Fibroblast of lung (primary cell): ENCODE data around the gene PBXIP1. TPM values are rescaled to one million over a fixed set of nuclear protein-coding genes. Genes with fewer than 3 reads are reported as not detected.
"Not testable (repeated sequence)": the region's sequence is repeated elsewhere in the genome, so short reads cannot be mapped to it uniquely, and the experiment has no call there.

ENCODE experiments used
- DNase-seq, 2 donors: peaks; one replicate each; pipeline versions ENCODE4 v3.0.0 to v3.0.0-alpha.2; 2010; ENCODE audit warnings: low read depth in 2 of 2
- H2AFZ ChIP-seq: 2 replicates; pipeline ENCODE4 v1.5.1; 2012; ENCODE audit warnings: low read length, control low read depth, inconsistent platforms
- H3K27ac ChIP-seq: 2 replicates; pipeline ENCODE4 v1.5.1; 2011; ENCODE audit warnings: low read length, control low read depth; ENCODE audit not compliant: insufficient read depth
- H3K27me3 ChIP-seq: 2 replicates; pipeline ENCODE4 v1.5.1; 2011; ENCODE audit warnings: mild to moderate bottlenecking, low read length; ENCODE audit not compliant: control insufficient read depth, insufficient read depth
- H3K36me3 ChIP-seq: 2 replicates; pipeline ENCODE4 v1.5.1; 2011; ENCODE audit warnings: low read length; ENCODE audit not compliant: control insufficient read depth, insufficient read depth
- H3K4me1 ChIP-seq: 2 replicates; pipeline ENCODE4 v1.5.1; 2011; ENCODE audit warnings: low read length; ENCODE audit not compliant: control insufficient read depth, insufficient read depth; ENCODE audit errors: extremely low read depth
- H3K4me2 ChIP-seq: 2 replicates; pipeline ENCODE4 v1.5.1; 2011; ENCODE audit warnings: low read length, control low read depth; ENCODE audit not compliant: insufficient read depth; ENCODE audit errors: extremely low read depth
- H3K4me3 ChIP-seq, 4 experiments: fragments of 200-600 bp in 1 of 4; sonication (generic) in 1 of 4; replicated peaks in 1 of 4; 2 replicates each; pipeline ENCODE4 v1.5.1; 2011 to 2016; ENCODE audit warnings: low read length in 4 of 4, low read depth in 3 of 4, mild to moderate bottlenecking in 3 of 4, control low read depth in 2 of 4, inconsistent platforms in 1 of 4, mixed read lengths in 1 of 4; ENCODE audit not compliant: insufficient read depth in 1 of 4; ENCODE audit errors: control extremely low read depth in 1 of 4
- H3K79me2 ChIP-seq: 2 replicates; pipeline ENCODE4 v1.5.1; 2012; ENCODE audit warnings: mild to moderate bottlenecking, low read length, inconsistent platforms; ENCODE audit not compliant: control insufficient read depth, insufficient read depth
- H3K9ac ChIP-seq: 2 replicates; pipeline ENCODE4 v1.5.1; 2011; ENCODE audit warnings: mild to moderate bottlenecking, low read length, control low read depth; ENCODE audit not compliant: insufficient read depth
- H3K9me3 ChIP-seq: 2 replicates; pipeline ENCODE4 v1.5.1; 2012; ENCODE audit warnings: low read depth, low read length; ENCODE audit not compliant: control insufficient read depth, insufficient read depth
- H4K20me1 ChIP-seq: 2 replicates; pipeline ENCODE4 v1.5.1; 2011; ENCODE audit warnings: low read length; ENCODE audit not compliant: control insufficient read depth, insufficient read depth; ENCODE audit errors: extremely low read depth
- CTCF ChIP-seq, 2 donors: IDR thresholded peaks in 1 of 2; conservative IDR thresholded peaks in 1 of 2; 1 replicate in 1 of 2; 2 replicates in 1 of 2; pipeline ENCODE4 v1.5.1; 2011 to 2012; ENCODE audit warnings: low read length in 2 of 2, control low read depth in 1 of 2, inconsistent platforms in 1 of 2, low read depth in 1 of 2, mild to moderate bottlenecking in 1 of 2
- EZH2 ChIP-seq: IDR thresholded peaks from 2 replicates; pipeline ENCODE4 v1.5.1; 2012; ENCODE audit warnings: low read length, control low read depth, mild to moderate bottlenecking; ENCODE audit errors: missing control alignments
- polyA plus RNA-seq, 2 donors: library from polyadenylated mRNA; depleted of rRNA in 1 of 2; stranded (reverse) in 1 of 2; unstranded in 1 of 2; fragments of >200 nt; gene quantifications; 2 replicates each; pipeline ENCODE4 v1.2.1, GENCODE V29; 2011 to 2012; ENCODE audit warnings: missing spikeins in 1 of 2
- total RNA-seq: library from RNA; depleted of rRNA; stranded (reverse); fragments of >200 nt; gene quantifications from 2 replicates; pipeline ENCODE4 v1.2.1, GENCODE V29; 2014

PBXIP1 gene
- total and polyA plus RNA-seq, 2 donors (not counting 1 experiment from before 2014, with no cell fraction given) = 32.8 to 106 TPM

DNA sequence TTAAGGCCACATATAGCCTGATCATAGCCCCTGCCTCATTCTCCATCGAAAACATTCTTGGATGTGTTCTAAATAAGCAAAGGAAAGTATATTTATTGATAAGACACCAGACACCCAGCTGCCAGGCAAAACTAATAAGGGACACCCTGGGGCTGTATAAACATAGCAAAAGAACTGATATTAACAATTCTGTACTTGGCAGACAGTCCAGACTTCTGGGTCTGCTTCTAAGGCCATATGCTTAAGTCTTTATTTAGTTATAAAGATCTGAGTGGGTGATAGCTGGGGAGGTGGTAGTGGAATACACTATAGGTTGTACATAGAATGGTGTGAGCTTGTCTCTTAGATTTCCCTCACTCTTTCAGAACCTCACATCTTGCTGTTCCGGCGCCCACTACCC lies 22.5 kb upstream of the PBXIP1 start:
- Histone ChIP-seq H3K4me3 (no peak overlapping the region), H4K20me1 (no peaks in the 10 kb centered on the region), H2AFZ (no peak overlapping the region), H3K36me3 (no peaks in the 10 kb centered on the region), H3K4me1 (peaks cover 4% of the 10 kb centered on the region), H3K9me3 (no peaks in the 10 kb centered on the region), H3K4me2 (no peak overlapping the region), H3K9ac (no peak overlapping the region), H3K27me3 (no peaks in the 10 kb centered on the region), H3K79me2 (peaks cover 38% of the 10 kb centered on the region), H3K27ac (no peak overlapping the region)
- no peak for TF ChIP-seq CTCF (conservative IDR thresholded peaks at IDR 0.05 in 1 of 2, IDR thresholded peaks at IDR 0.05 in 1 of 2; ENCODE audit: low read depth in 1 of 2, low read length in 2 of 2)
- TF ChIP-seq EZH2 = no peak
- no peak for DNase-seq

DNA sequence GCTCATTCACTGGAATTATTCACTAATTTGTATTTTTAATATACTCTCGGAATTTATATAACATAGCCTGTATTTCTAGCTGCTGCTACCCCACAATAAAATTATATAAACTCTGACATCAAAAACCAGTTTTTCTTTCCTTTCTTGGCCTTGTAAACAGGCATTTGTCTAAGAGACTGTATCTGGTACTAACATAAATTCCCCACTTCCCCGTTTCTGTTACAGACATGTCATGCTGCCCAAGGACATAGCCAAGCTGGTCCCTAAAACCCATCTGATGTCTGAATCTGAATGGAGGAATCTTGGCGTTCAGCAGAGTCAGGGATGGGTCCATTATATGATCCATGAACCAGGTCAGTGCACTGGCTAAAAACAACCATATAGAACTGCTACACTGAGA lies 21.9 kb upstream of the PBXIP1 start:
- not testable (repeated sequence) for H3K27me3 ChIP-seq, H3K27ac ChIP-seq
- H3K79me2 ChIP-seq = peaks cover 37% of the 10 kb centered on the region

GRCh38 chr1:154975409-154976059 lies 19.6 kb upstream of the PBXIP1 start:
- Histone ChIP-seq H3K4me3 (peak overlapping the region; percentile 39 to 93 (median 70)), H3K4me1 (peaks cover 15% of the 10 kb centered on the region), H3K79me2 (peaks cover 44% of the 10 kb centered on the region), H3K9ac (peak overlapping the region; percentile 34), H2AFZ (peak overlapping the region; percentile 37), H4K20me1 (no peaks in the 10 kb centered on the region), H3K27ac (peak overlapping the region; percentile 94), H3K36me3 (no peaks in the 10 kb centered on the region), H3K27me3 (no peaks in the 10 kb centered on the region), H3K4me2 (peak overlapping the region; percentile 99), H3K9me3 (no peaks in the 10 kb centered on the region)
- TF ChIP-seq EZH2 (no peak), CTCF (conservative IDR thresholded peaks at IDR 0.05 in 1 of 2, IDR thresholded peaks at IDR 0.05 in 1 of 2; ENCODE audit: low read depth in 1 of 2, low read length in 2 of 2) (no peak)
- peak; percentile 54 to 64 for DNase-seq

More for the DNA sequence above, 21.9 kb upstream of the PBXIP1 start:
- not testable (repeated sequence) for H3K4me1 ChIP-seq, H3K36me3 ChIP-seq, H3K4me3 ChIP-seq, H3K9ac ChIP-seq, DNase-seq, H3K9me3 ChIP-seq, H2AFZ ChIP-seq, H3K4me2 ChIP-seq, H4K20me1 ChIP-seq
